ENCODE measurements around the gene GRAMD4. TPM values are rescaled to one million over a fixed set of nuclear protein-coding genes. Genes with fewer than 3 reads are reported as not detected.

Gene GRAMD4
- total RNA-seq, result 8.0 and 15.0 TPM in 2 replicates

GRCh38 chr22:46619830-46620501 is at the start of gene GRAMD4:
TSS of gene GRAMD4 (plus strand) at chr22:46620386. CDS start at chr22:46626800, 6,414 bp downstream.

Other genes with a start within 250 kb of the GRAMD4 start
- gene CELSR1, start 82.8 kb upstream of the GRAMD4 start, total RNA-seq, result 0.15 and 0.34 TPM in 2 replicates
- gene CERK, start 117.9 kb downstream of the GRAMD4 start, total RNA-seq, result 25.7 TPM in 2 replicates
- 15.0 and 16.3 TPM in 2 replicates for gene TBC1D22A, start 142.3 kb downstream of the GRAMD4 start, total RNA-seq

Data from bronchus fibroblast of lung (primary cell).